GM10266 (cell line): Measurements from ENCODE around the gene FAHD1.

ENCODE experiments used
- DNase-seq: peaks from one replicate; pipeline ENCODE4 v3.0.0; 2012; ENCODE audit errors: extremely low spot score
- CTCF ChIP-seq: IDR thresholded peaks from 2 replicates; pipeline ENCODE4 v1.5.1; 2012; ENCODE audit warnings: mild to moderate bottlenecking, low read depth; ENCODE audit not compliant: control insufficient read depth, insufficient read depth; ENCODE audit errors: missing control alignments

FAHD1 gene

DNA sequence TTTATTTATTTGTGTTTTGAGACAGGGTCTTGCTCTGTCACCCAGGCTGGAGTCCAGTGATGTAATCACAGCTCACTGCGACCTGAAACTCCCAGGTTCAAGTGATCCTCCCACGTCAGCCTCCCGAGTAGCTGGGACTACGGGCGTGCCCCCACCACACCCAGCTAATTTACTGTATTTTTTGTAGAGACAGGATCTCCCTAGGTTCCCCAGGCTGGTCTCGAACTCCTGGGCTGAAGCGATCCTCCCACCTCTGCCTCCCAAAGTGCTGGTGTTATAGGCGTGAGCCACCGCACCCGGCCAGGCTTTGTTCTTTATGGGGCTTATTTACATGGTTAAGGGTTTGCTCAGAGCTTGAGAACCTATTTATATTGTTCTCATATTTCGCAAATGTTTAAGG, 50.8 kb downstream of the FAHD1 start:
- TF ChIP-seq CTCF: no peak
- DNase-seq: no peak

DNA sequence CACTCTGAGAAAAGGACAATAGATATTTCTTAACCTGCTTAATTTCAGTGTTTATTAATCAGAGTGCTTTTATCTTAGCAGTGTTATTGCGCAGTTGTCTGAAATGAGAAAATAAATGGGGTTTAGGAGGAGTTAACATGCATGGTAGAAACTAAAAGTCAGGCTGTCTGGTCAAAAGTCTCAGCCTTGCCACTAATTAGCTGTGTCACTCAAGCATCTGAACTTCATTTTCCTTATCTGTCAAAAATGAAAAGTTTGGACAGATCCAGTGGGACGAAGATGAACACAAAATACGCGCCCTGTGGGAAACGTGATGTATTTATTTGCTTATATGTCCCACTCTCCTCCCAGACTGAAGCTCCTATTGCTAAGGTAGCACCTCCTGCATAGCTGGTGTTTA, 51.2 kb downstream of the FAHD1 start:
- no peak for TF ChIP-seq CTCF
- no peak for DNase-seq
